Thymus (tissue), 11 donors: ENCODE results near the gene CHAT. TPM values are rescaled to one million over a fixed set of nuclear protein-coding genes. Genes with fewer than 3 reads are reported as not detected.

Experiments used
- DNase-seq, 9 donors: peaks; one replicate each; pipeline ENCODE4 v3.0.0-alpha.2; 2013; ENCODE audit warnings: low spot score in 9 of 9, low read depth in 6 of 9, missing footprints in 1 of 9
- H3K27ac ChIP-seq, 2 donors: one replicate each; pipeline ENCODE4 v1.5.1; 2013; ENCODE audit warnings: control low read depth in 1 of 2, low read depth in 1 of 2, low read length in 1 of 2, mild to moderate bottlenecking in 1 of 2, moderate library complexity in 1 of 2
- H3K27me3 ChIP-seq, 2 donors: one replicate each; pipeline ENCODE4 v1.5.1; 2013; ENCODE audit warnings: low read length in 1 of 2; ENCODE audit not compliant: control insufficient read depth in 2 of 2, insufficient read depth in 1 of 2
- H3K36me3 ChIP-seq, 2 donors: one replicate each; pipeline ENCODE4 v1.5.1; 2013; ENCODE audit warnings: low read length in 1 of 2, mild to moderate bottlenecking in 1 of 2, moderate library complexity in 1 of 2; ENCODE audit not compliant: control insufficient read depth in 2 of 2, insufficient read depth in 2 of 2
- H3K4me1 ChIP-seq, 2 donors: one replicate each; pipeline ENCODE4 v1.5.1; 2013; ENCODE audit warnings: low read length in 2 of 2; ENCODE audit not compliant: control insufficient read depth in 2 of 2, insufficient read depth in 2 of 2
- H3K4me3 ChIP-seq, 2 donors: one replicate each; pipeline ENCODE4 v1.5.1; 2013; ENCODE audit warnings: low read length in 2 of 2, control low read depth in 1 of 2, mild to moderate bottlenecking in 1 of 2
- H3K9me3 ChIP-seq, 2 donors: one replicate each; pipeline ENCODE4 v1.5.1; 2013; ENCODE audit warnings: low read length in 1 of 2, mild to moderate bottlenecking in 1 of 2; ENCODE audit not compliant: control insufficient read depth in 2 of 2, insufficient read depth in 1 of 2
- WGBS: extraction: QIAGEN DNeasy Blood & Tissue Kit; methylation state at CpG from one replicate; pipeline ENCODE4 v1.1.7; 2013; 5-methylcytosine and 5-hydroxymethylcytosine counted together
- polyA plus RNA-seq: library from polyadenylated mRNA; stranded (reverse); fragments of 200-250 nt; gene quantifications from one replicate; pipeline ENCODE4 v1.2.3, GENCODE V29; 2013
- total RNA-seq: library from RNA; stranded (reverse); fragments of 120-200 nt; gene quantifications from one replicate; pipeline ENCODE4 v1.2.4, GENCODE V29; 2013
- donor health status: healthy.

Gene CHAT
- total and polyA plus RNA-seq, 2 donors, result 0.09 TPM; not detected in 1

DNA sequence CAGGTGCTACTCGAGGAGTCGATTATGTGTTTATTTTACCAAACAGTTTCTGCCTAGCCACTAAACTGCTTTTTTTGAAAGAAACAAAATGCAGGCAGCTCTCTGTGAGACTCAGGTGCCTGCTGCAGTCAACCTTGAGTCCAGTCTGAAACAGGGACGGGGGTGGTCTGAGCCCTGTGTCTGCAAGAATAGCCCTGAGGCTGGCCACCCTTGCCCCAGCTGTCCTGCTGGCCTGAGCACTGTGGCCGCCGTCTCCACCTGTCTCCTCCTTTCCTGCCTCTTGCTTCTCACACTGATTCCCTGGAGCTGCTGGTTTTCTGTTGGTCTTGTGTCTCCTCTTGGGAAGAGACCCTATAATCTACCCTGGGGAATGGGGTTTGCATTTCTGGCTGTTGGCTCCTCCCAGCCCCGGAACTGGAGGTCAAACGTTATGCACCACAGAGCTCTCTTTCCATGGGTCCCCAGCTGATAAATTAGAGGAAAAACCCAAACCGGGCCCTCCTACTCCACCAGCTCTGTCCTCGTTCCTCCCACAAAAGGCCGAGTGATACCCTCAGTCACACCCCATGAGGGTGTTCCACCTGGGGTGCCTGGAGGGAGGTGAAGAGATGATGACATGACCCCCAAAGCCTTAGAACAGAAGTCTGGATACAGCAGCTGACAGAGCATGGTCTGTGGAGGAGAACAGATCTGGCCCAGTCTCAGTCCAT, 18.7 kb upstream of the CHAT start:
- Histone ChIP-seq H3K4me3 (no peak overlapping the region), H3K9me3 (no peaks in the 10 kb centered on the region), H3K4me1 (no peaks in the 10 kb centered on the region), H3K36me3 (no peaks in the 10 kb centered on the region), H3K27ac (no peak overlapping the region), H3K27me3 (peaks cover 0 to 2% of the 10 kb centered on the region in 2 donors)
- no peak for DNase-seq
- WGBS, result 80% methylated on average over 10 of the region's 10 CpGs

DNA sequence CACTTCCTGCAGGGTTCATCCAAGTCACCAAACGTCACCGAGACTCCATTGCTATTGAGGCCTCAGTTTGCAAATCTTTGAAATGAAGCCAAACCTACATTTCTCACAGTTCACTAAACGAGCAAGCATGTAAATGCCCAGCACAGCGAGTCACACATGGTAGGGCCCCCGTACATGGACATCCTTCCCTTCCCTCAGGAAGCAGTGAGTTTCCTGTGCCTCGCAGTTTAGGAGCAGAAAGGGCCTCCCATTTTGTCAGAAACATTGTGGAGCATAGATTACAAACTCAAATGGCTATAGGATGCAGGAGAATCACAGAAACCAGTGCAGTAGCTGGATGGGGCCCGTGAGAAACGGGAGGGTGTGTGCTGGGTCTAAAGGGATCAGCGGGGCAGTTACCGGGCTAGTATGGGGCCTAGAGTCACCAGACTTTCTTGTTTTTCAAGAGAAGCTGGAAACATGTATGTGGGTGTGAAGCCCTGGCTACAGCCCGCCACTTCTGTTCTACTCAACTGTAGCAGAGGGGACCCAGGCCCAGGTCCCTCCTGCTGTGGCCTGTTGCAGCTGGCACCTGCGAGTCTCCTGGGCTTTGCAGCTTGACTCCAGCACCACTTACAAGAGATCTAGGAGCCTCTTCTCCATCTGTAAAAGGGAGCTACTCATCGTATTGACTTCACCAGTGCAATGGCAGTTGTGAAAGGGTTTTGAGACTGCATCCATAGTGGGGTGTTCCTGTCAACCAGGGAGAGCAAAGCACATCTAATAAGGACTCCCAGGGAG, 17.9 kb upstream of the CHAT start:
- H3K27ac ChIP-seq, result no peak overlapping the region
- no peak for DNase-seq
- H3K9me3 ChIP-seq, result no peaks in the 10 kb centered on the region
- no peaks in the 10 kb centered on the region for H3K36me3 ChIP-seq
- H3K4me3 ChIP-seq, result no peak overlapping the region
- WGBS, result 68% methylated on average over 13 of the region's 13 CpGs
- no peaks in the 10 kb centered on the region for H3K4me1 ChIP-seq
- peaks cover 0 to 2% of the 10 kb centered on the region in 2 donors for H3K27me3 ChIP-seq

DNA sequence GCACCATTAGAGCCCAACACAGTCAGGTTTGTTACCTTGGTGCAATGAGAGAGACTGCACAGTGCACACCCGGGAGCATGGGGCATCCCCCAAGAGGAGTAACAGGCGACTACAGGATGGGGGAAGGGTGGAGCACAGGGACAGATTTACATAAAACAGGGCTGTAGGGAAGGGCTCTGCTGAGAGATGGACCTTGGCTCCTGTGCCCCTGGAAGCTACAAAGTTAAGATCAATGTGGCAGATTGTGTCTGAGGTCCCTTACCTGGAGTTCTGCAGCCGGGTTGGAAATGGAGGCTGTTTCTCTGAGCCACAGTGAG, 17.4 kb upstream of the CHAT start:
- Histone ChIP-seq H3K27me3 (peaks cover 0 to 2% of the 10 kb centered on the region in 2 donors), H3K4me3 (no peak overlapping the region), H3K4me1 (no peaks in the 10 kb centered on the region), H3K9me3 (no peaks in the 10 kb centered on the region), H3K36me3 (no peaks in the 10 kb centered on the region), H3K27ac (no peak overlapping the region)
- no peak for DNase-seq
- WGBS, result 80% methylated on average over 3 of the region's 3 CpGs

DNA sequence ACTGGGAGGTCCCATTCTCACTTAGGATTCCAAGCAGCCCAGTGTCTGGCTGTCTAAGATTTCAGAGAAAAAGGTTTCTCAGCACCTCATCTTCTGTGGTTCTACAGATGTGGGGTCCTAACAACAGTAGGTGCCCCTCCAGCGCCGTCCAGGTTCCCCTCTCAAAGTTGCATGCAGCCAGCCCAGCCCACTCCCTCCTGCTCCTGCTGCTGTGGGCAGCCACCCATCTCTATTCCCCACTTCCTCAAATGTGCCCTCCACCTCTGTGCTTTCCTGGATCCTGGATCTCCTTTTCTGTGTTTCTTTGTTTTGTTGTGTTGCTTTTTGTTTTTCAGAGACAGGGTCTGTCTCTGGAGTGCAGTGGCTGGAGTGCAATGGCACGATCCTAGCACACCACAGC, 17.0 kb upstream of the CHAT start:
- Histone ChIP-seq H3K4me1 (no peaks in the 10 kb centered on the region), H3K4me3 (no peak overlapping the region), H3K27me3 (peaks cover 0 to 2% of the 10 kb centered on the region in 2 donors), H3K9me3 (no peaks in the 10 kb centered on the region), H3K36me3 (no peaks in the 10 kb centered on the region), H3K27ac (no peak overlapping the region)
- 89% methylated on average over 3 of the region's 3 CpGs for WGBS
- no peak for DNase-seq

DNA sequence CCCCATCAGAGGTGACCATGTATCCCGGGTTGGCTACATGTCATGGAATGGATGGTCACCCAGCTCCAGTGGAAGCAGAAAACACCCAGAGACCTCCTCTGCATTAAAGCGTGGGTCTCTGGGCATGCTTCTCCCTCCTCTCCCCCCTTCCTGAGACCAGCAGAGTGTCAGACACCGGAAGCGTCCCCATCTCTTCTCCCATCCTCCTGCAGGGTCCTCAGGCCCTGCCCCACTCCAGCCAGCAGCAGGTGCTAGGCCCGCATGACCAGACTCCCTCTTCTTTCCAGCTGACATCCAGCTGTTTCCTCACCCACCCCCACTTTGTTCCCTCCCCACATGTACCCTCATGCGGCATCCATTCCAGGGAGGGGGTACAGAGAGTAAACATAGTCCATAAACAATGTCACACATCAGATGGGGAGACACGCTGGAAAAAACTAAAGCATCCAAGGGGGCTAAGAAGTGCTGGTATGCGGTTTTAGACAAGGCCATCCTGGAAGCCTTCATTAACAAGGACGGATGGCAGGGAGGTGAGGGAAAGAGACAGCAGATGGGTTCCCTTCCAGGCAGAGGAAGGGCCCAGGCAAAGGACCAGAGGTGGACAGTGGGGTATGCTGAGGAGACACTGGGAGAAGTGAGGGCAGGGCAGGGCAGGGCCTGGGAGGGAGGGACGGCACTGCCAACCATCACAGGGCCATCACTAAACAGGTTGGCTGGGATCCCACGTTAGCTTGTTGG, 16.2 kb upstream of the CHAT start:
- no peaks in the 10 kb centered on the region for H3K9me3 ChIP-seq
- no peak overlapping the region for H3K27ac ChIP-seq
- H3K4me3 ChIP-seq, result no peak overlapping the region
- H3K4me1 ChIP-seq, result no peaks in the 10 kb centered on the region
- H3K36me3 ChIP-seq, result no peaks in the 10 kb centered on the region
- H3K27me3 ChIP-seq, result peaks cover 0 to 4% of the 10 kb centered on the region in 2 donors
- no peak for DNase-seq
- WGBS, result 93% methylated on average over 11 of the region's 11 CpGs

DNA sequence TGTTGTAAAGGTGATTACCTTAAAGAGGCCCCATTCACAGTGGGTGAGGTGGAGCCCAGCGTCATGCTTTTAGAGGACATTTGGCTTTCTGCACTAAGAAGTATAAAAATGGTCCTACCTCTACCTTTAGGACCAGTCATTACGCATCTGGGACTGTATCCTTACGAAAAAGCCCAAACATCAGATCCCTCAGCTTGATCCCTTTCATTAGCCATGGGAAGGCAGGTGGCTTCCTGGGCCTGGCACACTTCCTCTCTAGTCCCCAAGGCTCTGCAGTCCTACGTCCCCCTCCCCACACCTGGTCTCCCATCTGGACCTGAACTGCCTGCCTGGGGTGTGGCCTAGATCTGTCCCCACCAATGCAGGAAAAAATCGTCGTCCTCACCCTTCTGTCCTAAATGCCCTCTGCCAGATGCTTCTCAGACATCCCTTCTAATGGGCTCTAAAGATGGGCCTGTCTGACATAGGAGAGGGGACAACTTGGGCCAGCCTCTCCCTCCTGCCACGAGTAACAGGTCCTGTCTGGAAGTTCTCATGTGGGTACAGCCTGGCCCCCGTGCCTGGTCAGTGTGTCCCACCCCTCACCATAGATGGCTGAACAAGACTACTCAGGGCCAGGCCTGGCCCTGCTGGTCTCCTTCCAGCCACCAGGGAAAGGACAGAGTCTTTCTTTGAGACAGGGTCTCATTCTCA, 15.5 kb upstream of the CHAT start:
- no peak overlapping the region for H3K27ac ChIP-seq
- H3K4me3 ChIP-seq, result no peak overlapping the region
- H3K4me1 ChIP-seq, result no peaks in the 10 kb centered on the region
- DNase-seq, result no peak
- WGBS, result 88% methylated on average over 8 of the region's 8 CpGs
- H3K9me3 ChIP-seq, result no peaks in the 10 kb centered on the region
- H3K27me3 ChIP-seq, result peaks cover 0 to 7% of the 10 kb centered on the region in 2 donors
- no peaks in the 10 kb centered on the region for H3K36me3 ChIP-seq

DNA sequence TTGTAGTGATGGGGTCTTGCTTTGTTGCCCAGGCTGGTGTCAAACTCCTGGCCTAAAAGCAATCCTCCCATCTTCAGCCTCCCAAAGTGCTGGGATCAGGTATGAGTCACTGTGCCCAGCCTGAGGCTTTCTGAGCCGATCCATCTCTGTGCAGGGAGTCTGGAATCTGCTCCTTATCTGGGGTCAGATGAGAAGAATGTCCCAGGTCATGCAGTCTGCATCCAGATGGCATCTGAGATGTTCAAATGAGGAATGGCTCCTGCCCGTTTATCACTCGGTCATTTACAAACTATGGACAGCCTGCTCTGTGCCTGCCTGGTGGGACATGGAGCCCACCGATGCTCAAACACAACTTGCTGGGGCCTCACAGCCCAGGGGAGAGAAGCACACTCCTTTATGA, 14.9 kb upstream of the CHAT start:
- Histone ChIP-seq H3K9me3 (no peaks in the 10 kb centered on the region), H3K4me1 (no peaks in the 10 kb centered on the region), H3K27ac (no peak overlapping the region), H3K36me3 (no peaks in the 10 kb centered on the region), H3K27me3 (peaks cover 0 to 7% of the 10 kb centered on the region in 2 donors), H3K4me3 (no peak overlapping the region)
- DNase-seq, result no peak
- 90% methylated on average over 4 of the region's 4 CpGs for WGBS

DNA sequence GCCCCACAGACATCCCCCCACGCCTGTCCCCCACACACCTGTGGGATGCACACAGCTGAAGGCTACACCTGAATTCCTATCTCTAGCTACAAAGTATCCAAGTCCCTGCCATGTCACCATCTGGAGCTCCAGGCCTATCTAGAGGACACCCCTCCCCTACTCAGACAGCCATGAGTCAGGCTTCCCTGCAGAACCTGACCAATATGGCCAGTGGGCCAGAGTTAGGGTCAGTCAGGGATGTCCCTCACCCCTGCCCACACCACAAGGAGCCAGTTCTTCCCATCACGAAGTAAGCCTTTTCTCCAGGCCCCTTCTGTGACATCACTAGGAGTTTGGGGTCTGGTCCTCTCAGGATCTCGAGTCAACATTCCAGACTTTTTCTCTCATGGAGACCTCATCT, 14.3 kb upstream of the CHAT start:
- Histone ChIP-seq H3K36me3 (no peaks in the 10 kb centered on the region), H3K4me1 (no peaks in the 10 kb centered on the region), H3K4me3 (no peak overlapping the region), H3K9me3 (no peaks in the 10 kb centered on the region), H3K27ac (no peak overlapping the region), H3K27me3 (peaks cover 0 to 7% of the 10 kb centered on the region in 2 donors)
- no peak for DNase-seq
- 88% methylated on average over 3 of the region's 3 CpGs for WGBS
